Activated gamma-delta T cell treated with anti-CD3 and anti-CD28 coated beads, Interleukin-2, amount 50 U/mL, for 16 hours (primary cell): ENCODE data around the gene USP25.

Experiments used
- DNase-seq: peaks from one replicate; pipeline ENCODE4 v3.0.0-alpha.2; 2020; ENCODE audit warnings: low read depth

USP25 gene, protein sequence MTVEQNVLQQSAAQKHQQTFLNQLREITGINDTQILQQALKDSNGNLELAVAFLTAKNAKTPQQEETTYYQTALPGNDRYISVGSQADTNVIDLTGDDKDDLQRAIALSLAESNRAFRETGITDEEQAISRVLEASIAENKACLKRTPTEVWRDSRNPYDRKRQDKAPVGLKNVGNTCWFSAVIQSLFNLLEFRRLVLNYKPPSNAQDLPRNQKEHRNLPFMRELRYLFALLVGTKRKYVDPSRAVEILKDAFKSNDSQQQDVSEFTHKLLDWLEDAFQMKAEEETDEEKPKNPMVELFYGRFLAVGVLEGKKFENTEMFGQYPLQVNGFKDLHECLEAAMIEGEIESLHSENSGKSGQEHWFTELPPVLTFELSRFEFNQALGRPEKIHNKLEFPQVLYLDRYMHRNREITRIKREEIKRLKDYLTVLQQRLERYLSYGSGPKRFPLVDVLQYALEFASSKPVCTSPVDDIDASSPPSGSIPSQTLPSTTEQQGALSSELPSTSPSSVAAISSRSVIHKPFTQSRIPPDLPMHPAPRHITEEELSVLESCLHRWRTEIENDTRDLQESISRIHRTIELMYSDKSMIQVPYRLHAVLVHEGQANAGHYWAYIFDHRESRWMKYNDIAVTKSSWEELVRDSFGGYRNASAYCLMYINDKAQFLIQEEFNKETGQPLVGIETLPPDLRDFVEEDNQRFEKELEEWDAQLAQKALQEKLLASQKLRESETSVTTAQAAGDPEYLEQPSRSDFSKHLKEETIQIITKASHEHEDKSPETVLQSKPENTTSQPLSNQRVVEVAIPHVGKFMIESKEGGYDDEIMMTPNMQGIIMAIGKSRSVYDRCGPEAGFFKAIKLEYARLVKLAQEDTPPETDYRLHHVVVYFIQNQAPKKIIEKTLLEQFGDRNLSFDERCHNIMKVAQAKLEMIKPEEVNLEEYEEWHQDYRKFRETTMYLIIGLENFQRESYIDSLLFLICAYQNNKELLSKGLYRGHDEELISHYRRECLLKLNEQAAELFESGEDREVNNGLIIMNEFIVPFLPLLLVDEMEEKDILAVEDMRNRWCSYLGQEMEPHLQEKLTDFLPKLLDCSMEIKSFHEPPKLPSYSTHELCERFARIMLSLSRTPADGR

DNA sequence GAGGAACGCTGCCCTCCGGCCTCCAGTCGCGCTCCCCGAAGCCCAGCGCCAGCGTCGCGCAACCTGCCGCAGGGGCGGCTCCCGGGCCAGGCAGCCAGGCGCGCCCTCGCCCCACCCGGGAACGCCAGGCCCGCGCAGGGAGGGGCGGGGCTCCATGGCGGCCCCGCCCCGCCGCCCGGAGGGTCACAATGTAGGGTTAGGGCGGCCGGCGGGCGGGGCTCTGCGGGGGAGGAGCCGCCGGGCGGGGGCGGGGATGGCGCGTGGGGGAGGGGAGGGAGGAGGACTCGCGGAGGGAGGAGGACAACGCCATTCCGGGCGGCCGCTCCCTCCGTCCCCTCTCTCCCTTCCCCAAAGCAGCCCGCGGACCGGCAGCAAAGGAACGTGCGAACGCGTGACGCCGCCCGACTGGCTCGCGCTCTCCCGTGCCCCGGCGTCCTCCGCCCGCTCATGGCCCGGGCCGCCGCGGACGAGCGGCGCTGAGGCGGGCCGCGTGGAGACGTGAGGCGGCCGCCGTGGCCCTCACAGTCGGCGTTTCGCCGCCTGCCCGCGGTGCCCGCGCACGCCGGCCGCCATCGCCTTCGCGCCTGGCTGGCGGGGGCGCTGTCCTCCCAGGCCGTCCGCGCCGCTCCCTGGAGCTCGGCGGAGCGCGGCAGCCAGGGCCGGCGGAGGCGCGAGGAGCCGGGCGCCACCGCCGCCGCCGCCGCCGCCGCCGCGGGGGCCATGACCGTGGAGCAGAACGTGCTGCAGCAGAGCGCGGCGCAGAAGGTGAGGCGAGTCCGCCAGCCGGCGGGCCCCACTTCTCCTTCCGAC is at the start of gene USP25:
Gene USP25 (plus strand): TSS at position 309 of the 810 bp plus-strand sequence. CDS start 412 bp downstream, at position 721.
- DNase-seq: peak; percentile 81

DNA sequence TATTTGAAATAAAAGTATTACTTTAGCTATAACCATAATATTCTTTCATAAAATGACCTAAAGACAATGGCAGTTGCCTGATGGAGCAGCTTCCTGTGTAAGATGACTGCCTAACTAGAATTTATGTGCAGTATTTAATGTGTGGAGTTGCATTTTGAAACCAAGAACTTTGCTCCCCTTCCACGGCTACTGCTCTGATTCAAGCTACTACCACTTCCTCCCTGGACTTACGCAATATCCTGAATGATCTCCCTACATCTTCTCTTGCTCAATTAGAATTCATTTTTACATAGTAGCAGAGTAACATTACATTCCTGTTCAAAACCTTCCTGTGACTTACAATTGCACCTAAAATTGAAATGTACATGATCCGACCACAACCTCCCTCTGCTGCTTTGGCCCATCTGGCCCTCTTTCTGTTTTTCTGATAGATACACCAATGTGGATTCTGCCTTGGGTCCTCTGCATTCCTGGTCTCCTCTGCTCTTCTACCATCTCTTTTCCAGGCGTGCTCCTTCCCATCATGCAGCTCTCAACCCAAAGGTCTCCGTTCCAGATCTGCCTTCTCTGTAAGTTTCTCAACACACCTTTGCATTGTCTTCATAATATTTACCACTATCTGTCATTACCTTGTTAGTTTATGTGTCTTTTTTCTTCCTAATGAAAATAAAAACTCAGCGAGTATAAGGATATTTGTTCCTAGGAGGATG is 47.4 kb upstream of the USP25 start:
- DNase-seq: no peak

DNA sequence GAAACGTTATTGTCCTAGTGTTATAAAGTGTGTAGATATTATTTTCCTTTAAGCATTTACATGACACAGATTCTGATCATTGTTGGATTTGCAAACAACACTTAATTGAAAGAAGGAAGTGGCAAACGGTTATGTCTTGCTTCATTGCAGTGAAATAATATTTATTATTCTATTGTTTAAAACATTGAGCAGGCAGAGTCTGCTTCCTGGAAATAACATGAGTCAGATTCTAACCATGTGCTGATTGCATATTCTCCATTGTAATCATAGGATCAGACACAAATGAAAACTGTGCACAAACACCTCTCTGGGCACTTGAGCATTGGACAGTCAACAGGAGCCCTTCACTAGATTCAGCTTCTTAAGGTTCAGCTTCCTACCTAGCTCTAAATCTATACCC is 46.8 kb upstream of the USP25 start:
- DNase-seq: no peak

DNA sequence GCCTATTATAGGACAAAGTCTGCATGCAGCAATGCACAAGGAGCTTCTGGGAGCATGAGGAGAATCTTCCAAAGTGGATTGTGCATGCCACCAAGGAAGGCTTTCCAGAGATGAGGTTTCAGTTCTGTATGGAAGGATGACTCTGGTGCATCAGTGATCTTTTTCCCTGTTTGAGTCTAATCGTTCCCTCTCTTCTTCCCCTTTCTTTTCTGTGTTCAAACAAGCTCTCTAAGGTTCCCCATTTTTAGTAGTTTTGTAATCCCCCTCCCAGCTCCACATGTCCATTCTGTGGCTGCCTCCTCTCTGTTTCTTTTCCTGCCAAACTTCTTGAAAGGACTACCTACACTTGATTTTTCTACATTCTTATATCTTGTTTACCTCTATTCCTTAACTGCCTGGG is 43.3 kb upstream of the USP25 start:
- DNase-seq: no peak

DNA sequence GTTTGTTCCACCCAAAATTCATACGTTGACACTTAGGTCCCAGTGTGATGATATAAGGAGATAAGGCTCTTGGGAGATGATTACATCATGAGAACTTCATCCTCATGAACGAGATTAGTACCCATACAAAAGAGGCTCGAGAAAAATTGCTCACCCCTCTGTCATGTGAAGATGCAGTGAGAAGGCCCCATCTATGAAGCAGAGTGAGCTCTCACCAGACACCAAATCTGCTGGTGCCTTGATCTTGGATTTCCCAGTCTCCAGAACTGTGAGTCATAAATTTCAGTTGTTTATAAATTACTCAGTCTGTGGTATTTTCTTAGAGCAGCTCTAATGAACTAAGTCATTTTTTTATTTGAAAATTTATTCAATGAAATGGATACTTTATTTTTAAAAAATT is 42.6 kb upstream of the USP25 start:
- no peak for DNase-seq

DNA sequence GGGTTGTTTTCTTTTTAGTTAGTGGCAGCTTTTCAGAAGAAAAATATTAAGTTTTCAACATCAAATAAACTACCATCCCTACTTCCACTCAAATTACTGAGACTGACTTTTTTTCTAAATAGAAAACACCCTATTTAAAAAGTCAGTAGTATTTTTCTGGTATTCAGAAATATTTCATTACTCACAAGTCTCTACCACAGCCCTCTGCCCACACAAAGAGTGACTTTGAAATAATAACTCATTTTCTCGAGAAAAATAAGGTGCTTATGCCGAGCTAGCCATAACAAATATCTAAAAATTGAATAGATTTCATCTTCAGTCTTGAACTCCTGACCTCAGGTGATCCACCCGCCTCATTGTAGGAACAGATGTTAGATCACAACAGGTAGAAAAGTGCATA is 41.8 kb upstream of the USP25 start:
- no peak for DNase-seq

DNA sequence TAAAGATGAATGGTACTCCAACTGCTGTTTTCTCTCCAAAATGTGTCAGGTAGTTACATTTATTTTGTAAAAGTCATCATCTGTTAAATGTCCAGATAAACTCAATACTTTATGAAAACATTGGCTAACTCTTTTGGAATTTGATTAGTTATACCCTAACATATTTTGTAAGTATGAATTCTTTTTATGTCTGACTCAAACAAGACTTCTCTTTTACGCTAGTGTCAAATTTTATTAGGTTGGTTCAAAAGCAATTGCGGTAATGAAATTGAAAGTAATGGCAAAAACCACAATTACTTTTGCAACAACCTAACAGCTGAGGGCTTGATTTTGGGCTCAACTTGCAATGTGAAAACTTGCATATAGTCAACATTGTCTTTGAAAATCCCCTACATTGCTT is 41.0 kb upstream of the USP25 start:
- no peak for DNase-seq

DNA sequence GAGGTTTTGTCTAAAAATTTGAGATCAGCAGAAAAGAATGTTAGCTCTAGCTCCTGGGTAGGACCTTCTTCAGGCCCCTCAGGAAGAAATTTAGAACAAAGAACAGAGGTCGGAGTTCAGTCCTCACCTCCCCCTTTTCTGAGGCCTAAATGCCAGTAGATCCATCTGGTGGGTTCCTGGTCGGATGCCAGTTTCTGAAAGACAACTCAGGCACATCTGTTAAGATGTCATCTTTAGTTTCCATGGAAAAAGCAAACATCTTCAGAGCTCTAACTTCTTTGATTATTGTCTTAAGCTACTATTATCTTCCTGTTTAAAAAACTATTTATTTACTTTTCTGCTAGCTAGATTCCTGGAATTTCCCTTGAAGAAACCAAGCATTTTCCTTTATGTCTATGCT is 37.1 kb upstream of the USP25 start:
- no peak for DNase-seq

DNA sequence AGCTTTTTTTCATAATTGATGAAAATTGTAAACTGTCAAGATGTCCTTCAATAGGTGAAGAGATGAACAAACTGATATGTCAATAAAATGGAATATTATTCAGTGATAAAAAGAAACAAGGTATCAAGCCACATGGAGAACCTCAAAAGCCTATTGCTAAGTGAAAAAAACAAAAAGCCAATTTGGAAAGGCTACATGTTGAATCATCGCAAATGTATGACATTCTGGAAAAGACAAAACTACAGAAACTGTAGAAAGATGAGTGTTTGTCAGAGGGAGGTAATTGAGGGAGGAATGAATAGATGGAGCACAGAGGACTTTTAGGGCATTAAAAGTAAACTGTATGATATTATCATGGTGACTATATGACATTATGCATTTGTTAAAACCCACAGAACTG is 34.5 kb upstream of the USP25 start:
- no peak for DNase-seq

DNA sequence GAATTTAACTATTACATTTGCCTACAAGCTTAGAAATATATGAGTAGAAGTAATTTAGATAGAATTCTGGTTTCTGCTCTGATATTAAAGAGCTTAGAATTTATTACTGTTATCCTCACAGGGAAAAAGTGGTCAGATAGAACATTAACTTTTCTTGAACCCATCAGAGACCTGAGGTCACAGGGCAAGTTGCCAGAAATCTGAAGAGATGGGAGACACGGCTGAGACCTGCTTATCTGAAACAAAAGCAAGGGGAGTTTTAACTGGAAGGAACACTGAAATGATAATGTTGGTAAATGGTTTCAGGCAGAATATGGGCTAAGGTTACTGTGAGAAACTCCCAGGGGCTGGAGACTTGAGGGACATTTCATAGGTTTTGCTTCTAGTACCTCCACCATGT is 28.0 kb upstream of the USP25 start:
- no peak for DNase-seq

DNA sequence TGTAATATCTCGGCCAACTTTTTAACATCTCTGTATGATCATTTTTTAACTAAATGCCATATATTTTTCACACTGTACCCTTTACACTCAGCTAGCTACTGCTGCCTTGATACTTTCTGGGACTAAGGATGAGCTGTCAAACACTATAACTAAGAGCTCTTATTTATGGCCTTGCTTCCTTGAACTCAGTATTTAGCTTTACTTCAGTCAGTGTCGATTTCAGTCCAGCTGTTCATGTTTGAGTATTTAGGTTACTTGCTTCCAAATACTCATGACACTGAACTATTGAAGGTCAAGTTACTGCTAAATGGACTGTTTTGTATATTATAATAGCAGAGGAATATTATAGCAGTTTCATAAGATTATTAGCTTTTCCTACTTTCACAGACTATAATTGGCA is 25.9 kb upstream of the USP25 start:
- DNase-seq: no peak

DNA sequence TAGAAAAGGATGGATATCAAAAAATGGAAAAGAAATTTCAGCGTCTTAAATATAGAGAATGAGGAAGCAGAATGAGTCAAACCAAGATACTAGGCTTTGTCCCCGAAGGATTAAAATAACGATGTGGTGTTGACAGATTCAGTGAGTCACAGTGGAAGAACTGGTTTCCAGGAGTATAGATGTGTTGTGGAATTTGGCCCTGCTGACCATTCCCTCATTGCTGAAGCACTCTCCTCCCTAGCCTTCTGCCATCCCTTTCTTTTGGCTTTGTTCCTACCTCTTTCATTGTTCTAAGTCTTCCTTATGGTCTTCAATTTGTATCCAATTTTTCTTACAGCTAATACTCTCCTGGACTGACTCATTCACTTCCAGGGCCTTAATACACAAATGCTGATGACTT is 23.1 kb upstream of the USP25 start:
- no peak for DNase-seq

DNA sequence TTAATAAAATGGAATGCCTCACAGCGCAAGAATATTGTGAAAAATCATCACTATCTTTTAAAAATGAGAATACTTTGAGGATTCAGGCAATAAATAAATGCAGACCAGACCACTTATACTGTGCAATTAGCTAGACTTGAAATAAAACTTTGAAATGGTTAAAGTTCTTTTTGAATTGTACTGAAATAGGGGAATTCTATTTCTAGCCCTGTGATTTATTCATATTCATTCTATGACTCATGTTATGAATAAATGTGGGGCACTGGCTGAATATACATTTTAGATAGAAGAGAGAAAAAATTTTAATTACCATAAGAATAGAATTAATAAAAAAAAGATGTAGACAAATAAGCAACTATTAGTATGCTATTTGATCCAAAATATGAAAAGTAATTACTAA is 16.4 kb upstream of the USP25 start:
- no peak for DNase-seq

DNA sequence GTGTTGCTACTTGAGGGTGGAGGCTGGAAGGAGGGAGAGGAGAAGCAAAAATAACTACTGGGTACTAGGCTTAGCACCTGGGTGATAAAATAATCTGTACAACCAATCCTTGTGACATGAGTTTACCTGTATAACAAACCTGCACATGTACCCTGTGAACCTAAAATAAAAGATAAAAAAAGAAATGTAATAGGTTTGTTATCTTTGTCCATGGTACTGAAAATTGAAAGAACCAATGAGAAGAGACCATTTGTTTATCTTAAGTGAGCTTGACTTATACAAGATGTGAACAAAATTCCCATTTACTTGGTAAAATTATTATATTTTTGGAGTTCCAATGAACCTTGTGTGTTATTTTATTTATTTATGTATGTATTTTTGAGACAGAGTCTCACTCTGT is 11.1 kb upstream of the USP25 start:
- no peak for DNase-seq

DNA sequence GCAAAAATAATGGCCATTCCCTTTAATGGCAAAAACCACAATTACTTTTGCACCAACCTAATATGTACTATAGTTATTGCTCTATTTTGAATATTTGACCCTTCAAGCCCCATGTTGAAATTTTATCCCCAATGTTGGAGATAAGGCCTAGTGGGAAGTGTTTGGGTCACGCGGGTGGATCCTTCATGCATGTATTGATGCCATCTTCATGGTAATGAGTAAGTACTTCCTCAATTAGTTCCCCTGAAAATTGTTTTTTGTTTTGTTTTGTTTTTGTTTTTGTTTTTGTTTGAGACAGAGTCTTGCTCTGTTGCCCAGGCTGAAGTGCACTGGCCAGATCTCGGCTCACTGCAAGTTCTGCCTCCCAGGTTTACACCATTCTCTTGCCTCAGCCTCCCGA is 9.8 kb upstream of the USP25 start:
- no peak for DNase-seq

DNA sequence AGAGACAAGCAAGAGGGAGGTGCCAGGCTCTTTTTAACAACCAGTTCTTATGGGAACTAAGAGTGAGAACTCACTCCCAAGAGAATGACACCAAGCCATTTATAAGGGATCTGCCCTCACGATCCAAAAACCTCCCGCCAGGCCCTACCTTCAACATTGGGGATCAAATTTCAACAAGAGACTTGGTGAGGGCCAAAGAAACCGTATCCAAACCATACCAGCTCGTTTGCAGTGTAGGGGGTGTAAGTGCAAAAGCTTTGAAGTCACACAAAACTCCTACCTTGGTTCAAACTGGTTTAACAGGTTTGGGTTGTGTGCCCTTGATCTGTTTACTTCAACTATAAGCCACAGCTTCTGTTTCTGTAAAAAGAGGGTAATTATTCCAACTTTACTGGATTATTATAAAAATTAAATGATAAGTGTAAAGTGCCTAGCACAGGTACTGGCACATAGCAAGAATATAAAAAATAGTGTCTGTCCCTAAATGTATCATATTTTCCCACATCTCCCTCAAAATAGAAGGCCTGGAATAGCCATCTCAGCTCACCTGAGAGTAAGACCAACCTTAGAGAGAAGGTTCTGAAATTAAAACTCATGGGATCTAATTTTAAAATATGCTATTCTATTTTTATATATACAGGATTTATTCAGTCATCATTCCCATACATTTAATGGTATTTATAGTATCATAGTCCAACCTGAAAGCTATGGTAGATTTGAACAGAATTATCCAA is 7.0 kb upstream of the USP25 start:
- DNase-seq: no peak

DNA sequence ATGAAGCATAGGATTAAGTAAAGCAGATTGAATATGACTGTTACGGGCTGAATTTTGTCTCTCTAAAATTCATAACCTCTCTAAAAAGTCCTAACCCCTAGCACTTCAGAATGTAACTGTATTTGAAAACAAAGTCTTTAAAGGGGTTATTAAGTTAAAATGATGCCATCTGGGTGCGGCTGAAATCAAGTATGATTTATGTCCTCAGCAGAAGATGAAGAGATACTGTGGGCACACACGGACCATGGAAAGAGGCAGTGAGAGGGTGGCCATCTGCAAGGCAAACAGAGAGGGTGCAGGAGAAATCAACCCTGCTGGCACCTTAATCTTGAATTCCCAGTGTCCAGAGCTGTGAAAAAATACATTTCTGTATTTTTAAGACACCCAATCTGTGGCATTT is 3.8 kb upstream of the USP25 start:
- no peak for DNase-seq

DNA sequence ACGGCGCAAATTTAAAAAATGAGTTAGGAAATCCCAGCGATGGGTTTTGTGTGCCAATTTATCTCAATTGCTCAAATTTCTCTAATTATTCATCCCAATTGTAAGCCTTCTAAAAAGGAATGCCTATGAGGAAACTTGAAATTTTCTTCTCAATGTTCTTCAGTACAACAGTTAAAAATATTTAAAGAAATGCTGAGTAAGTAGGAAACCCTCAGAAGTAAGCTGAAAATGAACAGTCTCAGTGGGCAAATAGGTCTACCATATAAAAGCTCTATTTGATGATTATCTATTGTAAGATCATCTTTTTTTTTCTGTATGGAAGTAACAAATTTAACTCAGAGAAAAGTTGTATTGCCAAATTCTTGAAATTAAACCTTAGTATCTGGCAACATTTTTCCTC is 1.7 kb upstream of the USP25 start:
- DNase-seq: no peak

DNA sequence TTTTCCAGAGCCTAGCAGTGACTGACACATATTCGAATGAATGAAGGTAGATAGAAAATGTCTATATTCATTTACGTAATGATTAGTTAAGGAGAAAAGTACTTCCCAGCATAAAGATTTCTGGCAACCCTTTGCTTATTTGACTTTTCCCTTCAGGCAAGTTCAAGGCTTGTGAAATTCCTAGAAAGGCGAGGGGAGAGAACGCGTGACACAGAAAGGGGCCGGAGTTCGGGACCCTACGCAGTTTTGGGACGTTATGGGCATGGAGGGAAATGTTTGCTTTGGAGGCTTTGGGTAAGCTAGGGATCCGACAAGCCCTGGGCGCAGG is 472 bp upstream of the USP25 start:
- no peak for DNase-seq

DNA sequence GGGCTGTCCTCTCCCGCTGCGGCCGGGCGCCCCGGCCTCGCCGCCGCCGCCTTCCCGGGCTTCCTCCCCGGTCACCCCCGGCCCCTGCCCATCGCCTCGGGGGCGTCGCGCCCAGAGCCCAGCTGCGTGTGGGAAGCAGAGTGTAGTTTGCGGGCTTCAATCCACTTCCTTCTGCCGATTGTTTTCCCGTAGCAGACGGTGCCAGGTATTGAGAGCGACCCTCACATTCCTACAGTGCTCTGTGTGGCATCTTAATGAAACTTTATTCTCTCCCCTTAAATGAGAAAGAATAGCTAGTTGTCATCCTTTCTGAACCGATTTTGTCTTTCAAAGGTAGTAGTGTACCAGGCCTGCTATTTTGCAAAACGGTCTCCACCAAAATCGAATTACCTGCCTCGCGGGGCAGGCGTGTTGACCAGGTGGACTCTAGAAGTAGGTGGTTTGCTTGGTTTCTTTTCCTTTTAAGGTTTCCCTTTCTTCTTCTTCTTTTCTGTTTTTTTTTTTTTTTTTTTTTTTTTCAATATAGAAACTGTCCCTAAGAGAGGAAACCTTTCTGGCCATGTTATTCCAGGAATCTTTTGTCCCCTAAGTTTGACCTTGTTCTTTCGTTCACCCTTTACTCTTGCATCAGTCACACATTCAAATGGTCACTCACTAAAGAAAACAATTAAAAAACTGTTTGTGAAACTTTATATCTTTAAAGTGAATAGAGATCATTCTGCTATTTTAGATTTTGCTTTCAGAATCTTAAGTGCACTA is 881 bp downstream of the USP25 start:
- no peak for DNase-seq
